RWPE1 (cell line): ENCODE data around the gene ZBTB7C.
A peak's percentile ranks its signal among the peaks of the same experiment; 100 is the strongest.

Experiments
- CTCF ChIA-PET: fragments of 350-600 bp; sonication (Branson Sonifier 250); formaldehyde crosslinking; extraction: SDS; loops from one replicate; lab custom pipeline; 2021; lab: Yijun Ruan, JAX
- POLR2A ChIA-PET: fragments of 400-600 bp; formaldehyde crosslinking; extraction: SDS; loops from one replicate; lab custom pipeline; 2020; ENCODE audit warnings: antibody characterized with exemption; ENCODE audit not compliant: low non-redundant PET; lab: Yijun Ruan, JAX
- DNase-seq: peaks from one replicate; pipeline ENCODE4 v3.0.0; 2012; ENCODE audit warnings: low spot score
- H3K27ac ChIP-seq: fragments of 450-650 bp; 2 replicates; pipeline ENCODE4 v1.5.1; 2017
- CTCF ChIP-seq: fragments of 450-650 bp; conservative IDR thresholded peaks from 2 replicates; pipeline ENCODE4 v1.5.1; 2017; ENCODE audit warnings: low read depth, mild to moderate bottlenecking

ZBTB7C gene

GRCh38 chr18:48203961-48204666 is 205.1 kb downstream of the ZBTB7C start:
- DNase-seq = no peak
- CTCF ChIA-PET = no interaction called here
- no peak for TF ChIP-seq CTCF
- no peak overlapping the region for H3K27ac ChIP-seq
- POLR2A ChIA-PET = no interaction called here

GRCh38 chr18:48203288-48203945 is 205.8 kb downstream of the ZBTB7C start:
- TF ChIP-seq CTCF = no peak
- no peak for DNase-seq
- H3K27ac ChIP-seq = no peak overlapping the region
- ChIA-PET POLR2A (no interaction called here), CTCF (no interaction called here)

GRCh38 chr18:48202350-48203260 is 206.6 kb downstream of the ZBTB7C start:
- POLR2A ChIA-PET = no interaction called here

GRCh38 chr18:48202006-48202348 is 207.2 kb downstream of the ZBTB7C start:
- no peak overlapping the region for H3K27ac ChIP-seq
- TF ChIP-seq CTCF = no peak
- DNase-seq = no peak
- CTCF ChIA-PET = no interaction called here
- POLR2A ChIA-PET = no interaction called here

More at GRCh38 chr18:48202350-48203260, 206.6 kb downstream of the ZBTB7C start:
- CTCF ChIA-PET = no interaction called here
- no peak for TF ChIP-seq CTCF
- H3K27ac ChIP-seq = no peak overlapping the region
- DNase-seq = no peak

- no peak for TF ChIP-seq CTCF
- DNase-seq = peak; percentile 2
- ChIA-PET CTCF (no interaction called here), POLR2A (no interaction called here)
- no peak overlapping the region for H3K27ac ChIP-seq
Measured at GRCh38 chr18:48201337-48202005, 207.7 kb downstream of the ZBTB7C start.
